ENCODE results near the gene PHLDB2.
A peak's percentile ranks its signal among the peaks of the same experiment; 100 is the strongest.

Gene PHLDB2

GRCh38 chr3:111871809-111872623 is 13.0 kb downstream of the PHLDB2 start:
- Histone ChIP-seq H3K79me2 (ENCODE audit: control insufficient read depth, insufficient read depth, low read length) (peaks cover 58% of the 10 kb centered on the region), H2BK120ac (ENCODE audit: low read depth, low read length) (no peak overlapping the region), H2AK5ac (ENCODE audit: low read length) (no peak overlapping the region), H3K18ac (ENCODE audit: low read length) (no peak overlapping the region), H3K56ac (ENCODE audit: low read length) (no peak overlapping the region), H4K5ac (ENCODE audit: low read length) (no peak overlapping the region), H3K9ac (ENCODE audit: low read length) (no peak overlapping the region), H3K23ac (ENCODE audit: low read length) (no peak overlapping the region), H3K27ac (ENCODE audit: low read depth, low read length) (no peak overlapping the region), H3K4me1 (ENCODE audit: control insufficient read depth, low read depth, low read length) (peaks cover 11% of the 10 kb centered on the region), H3K4ac (ENCODE audit: low read depth, low read length) (no peak overlapping the region), H3K79me1 (ENCODE audit: low read length) (peaks cover 16% of the 10 kb centered on the region), H2BK5ac (ENCODE audit: low read length) (peak overlapping the region; percentile 30), H3K36me3 (ENCODE audit: control insufficient read depth, insufficient read depth, low read length) (no peaks in the 10 kb centered on the region), H3K4me3 (ENCODE audit: low read length) (no peak overlapping the region), H2BK15ac (replicated peaks; ENCODE audit: low read depth) (no peak overlapping the region), H3K27me3 (ENCODE audit: insufficient read depth, low read length, poor library complexity) (no peaks in the 10 kb centered on the region), H3K4me2 (ENCODE audit: low read length) (no peak overlapping the region), H4K8ac (ENCODE audit: low read depth, low read length) (no peak overlapping the region)
- WGBS (ENCODE audit: extremely low coverage, insufficient coverage, low lambda C conversion rate), result no CpG with 5 or more reads among the region's 6 CpGs
- peak; percentile 45 for DNase-seq

GRCh38 chr3:111872979-111873378 is 13.9 kb downstream of the PHLDB2 start:
- DNase-seq, result no peak
- H3K56ac ChIP-seq (ENCODE audit: low read length), result no peak overlapping the region
- no peak overlapping the region for H3K4ac ChIP-seq (ENCODE audit: low read depth, low read length)
- no peaks in the 10 kb centered on the region for H3K27me3 ChIP-seq (ENCODE audit: insufficient read depth, low read length, poor library complexity)
- H3K9ac ChIP-seq (ENCODE audit: low read length), result no peak overlapping the region
- no peak overlapping the region for H4K8ac ChIP-seq (ENCODE audit: low read depth, low read length)
- H3K36me3 ChIP-seq (ENCODE audit: control insufficient read depth, insufficient read depth, low read length), result no peaks in the 10 kb centered on the region
- H2BK120ac ChIP-seq (ENCODE audit: low read depth, low read length), result no peak overlapping the region
- H3K79me2 ChIP-seq (ENCODE audit: control insufficient read depth, insufficient read depth, low read length), result peaks cover 54% of the 10 kb centered on the region
- H3K79me1 ChIP-seq (ENCODE audit: low read length), result peaks cover 16% of the 10 kb centered on the region
- H2BK5ac ChIP-seq (ENCODE audit: low read length), result no peak overlapping the region
- peaks cover 11% of the 10 kb centered on the region for H3K4me1 ChIP-seq (ENCODE audit: control insufficient read depth, low read depth, low read length)
- no peak overlapping the region for H3K4me2 ChIP-seq (ENCODE audit: low read length)
- H3K4me3 ChIP-seq (ENCODE audit: low read length), result no peak overlapping the region
- H3K18ac ChIP-seq (ENCODE audit: low read length), result no peak overlapping the region
- H3K27ac ChIP-seq (ENCODE audit: low read depth, low read length), result no peak overlapping the region
- H3K23ac ChIP-seq (ENCODE audit: low read length), result no peak overlapping the region
- no peak overlapping the region for H2BK15ac ChIP-seq (replicated peaks; ENCODE audit: low read depth)
- no CpG with 5 or more reads among the region's 2 CpGs for WGBS (ENCODE audit: extremely low coverage, insufficient coverage, low lambda C conversion rate)
- H2AK5ac ChIP-seq (ENCODE audit: low read length), result no peak overlapping the region
- H4K5ac ChIP-seq (ENCODE audit: low read length), result no peak overlapping the region

GRCh38 chr3:111874177-111874820 is 15.2 kb downstream of the PHLDB2 start:
- Histone ChIP-seq H3K18ac (ENCODE audit: low read length) (no peak overlapping the region), H3K4me2 (ENCODE audit: low read length) (no peak overlapping the region), H2BK5ac (ENCODE audit: low read length) (no peak overlapping the region), H3K79me1 (ENCODE audit: low read length) (peaks cover 17% of the 10 kb centered on the region), H3K56ac (ENCODE audit: low read length) (no peak overlapping the region), H3K4ac (ENCODE audit: low read depth, low read length) (no peak overlapping the region), H4K8ac (ENCODE audit: low read depth, low read length) (no peak overlapping the region), H2BK120ac (ENCODE audit: low read depth, low read length) (no peak overlapping the region), H3K4me1 (ENCODE audit: control insufficient read depth, low read depth, low read length) (peaks cover 11% of the 10 kb centered on the region), H3K79me2 (ENCODE audit: control insufficient read depth, insufficient read depth, low read length) (peaks cover 49% of the 10 kb centered on the region), H4K5ac (ENCODE audit: low read length) (no peak overlapping the region), H3K27me3 (ENCODE audit: insufficient read depth, low read length, poor library complexity) (no peaks in the 10 kb centered on the region), H2BK15ac (replicated peaks; ENCODE audit: low read depth) (no peak overlapping the region), H3K36me3 (ENCODE audit: control insufficient read depth, insufficient read depth, low read length) (no peaks in the 10 kb centered on the region), H3K9ac (ENCODE audit: low read length) (no peak overlapping the region), H3K27ac (ENCODE audit: low read depth, low read length) (no peak overlapping the region), H2AK5ac (ENCODE audit: low read length) (no peak overlapping the region), H3K4me3 (ENCODE audit: low read length) (no peak overlapping the region), H3K23ac (ENCODE audit: low read length) (no peak overlapping the region)
- peak; percentile 76 for DNase-seq
- no CpG with 5 or more reads among the region's 2 CpGs for WGBS (ENCODE audit: extremely low coverage, insufficient coverage, low lambda C conversion rate)

GRCh38 chr3:111881480-111881879 is 22.4 kb downstream of the PHLDB2 start:
- Histone ChIP-seq H2BK15ac (replicated peaks; ENCODE audit: low read depth) (no peak overlapping the region), H3K4me2 (ENCODE audit: low read length) (no peak overlapping the region), H3K9ac (ENCODE audit: low read length) (no peak overlapping the region), H3K27ac (ENCODE audit: low read depth, low read length) (no peak overlapping the region), H2AK5ac (ENCODE audit: low read length) (no peak overlapping the region), H3K4me3 (ENCODE audit: low read length) (no peak overlapping the region), H3K79me2 (ENCODE audit: control insufficient read depth, insufficient read depth, low read length) (peaks cover 42% of the 10 kb centered on the region), H3K23ac (ENCODE audit: low read length) (no peak overlapping the region), H3K4ac (ENCODE audit: low read depth, low read length) (no peak overlapping the region), H2BK120ac (ENCODE audit: low read depth, low read length) (no peak overlapping the region), H3K27me3 (ENCODE audit: insufficient read depth, low read length, poor library complexity) (no peaks in the 10 kb centered on the region), H3K79me1 (ENCODE audit: low read length) (peaks cover 26% of the 10 kb centered on the region), H2BK5ac (ENCODE audit: low read length) (no peak overlapping the region), H3K4me1 (ENCODE audit: control insufficient read depth, low read depth, low read length) (no peaks in the 10 kb centered on the region), H3K18ac (ENCODE audit: low read length) (no peak overlapping the region), H4K8ac (ENCODE audit: low read depth, low read length) (no peak overlapping the region), H4K5ac (ENCODE audit: low read length) (no peak overlapping the region), H3K56ac (ENCODE audit: low read length) (no peak overlapping the region), H3K36me3 (ENCODE audit: control insufficient read depth, insufficient read depth, low read length) (no peaks in the 10 kb centered on the region)
- DNase-seq, result no peak

GRCh38 chr3:111882194-111882593 is 23.1 kb downstream of the PHLDB2 start:
- no peak overlapping the region for H3K56ac ChIP-seq (ENCODE audit: low read length)
- H3K23ac ChIP-seq (ENCODE audit: low read length), result no peak overlapping the region
- no peak overlapping the region for H3K4me3 ChIP-seq (ENCODE audit: low read length)
- H2AK5ac ChIP-seq (ENCODE audit: low read length), result no peak overlapping the region
- H4K8ac ChIP-seq (ENCODE audit: low read depth, low read length), result no peak overlapping the region
- H3K18ac ChIP-seq (ENCODE audit: low read length), result no peak overlapping the region
- H3K36me3 ChIP-seq (ENCODE audit: control insufficient read depth, insufficient read depth, low read length), result no peaks in the 10 kb centered on the region
- no CpG with 5 or more reads among the region's 2 CpGs for WGBS (ENCODE audit: extremely low coverage, insufficient coverage, low lambda C conversion rate)
- H3K4ac ChIP-seq (ENCODE audit: low read depth, low read length), result no peak overlapping the region
- no peaks in the 10 kb centered on the region for H3K27me3 ChIP-seq (ENCODE audit: insufficient read depth, low read length, poor library complexity)
- no peaks in the 10 kb centered on the region for H3K4me1 ChIP-seq (ENCODE audit: control insufficient read depth, low read depth, low read length)
- H3K79me2 ChIP-seq (ENCODE audit: control insufficient read depth, insufficient read depth, low read length), result peaks cover 42% of the 10 kb centered on the region
- H3K4me2 ChIP-seq (ENCODE audit: low read length), result no peak overlapping the region
- no peak overlapping the region for H4K5ac ChIP-seq (ENCODE audit: low read length)
- no peak for DNase-seq
- H3K9ac ChIP-seq (ENCODE audit: low read length), result no peak overlapping the region
- peaks cover 26% of the 10 kb centered on the region for H3K79me1 ChIP-seq (ENCODE audit: low read length)
- no peak overlapping the region for H2BK15ac ChIP-seq (replicated peaks; ENCODE audit: low read depth)
- no peak overlapping the region for H3K27ac ChIP-seq (ENCODE audit: low read depth, low read length)
- no peak overlapping the region for H2BK120ac ChIP-seq (ENCODE audit: low read depth, low read length)
- no peak overlapping the region for H2BK5ac ChIP-seq (ENCODE audit: low read length)
